Measurements from ENCODE around the gene EML1. TPM values are rescaled to one million over a fixed set of nuclear protein-coding genes. Genes with fewer than 3 reads are reported as not detected.

EML1 gene
- total and polyA plus RNA-seq, 3 experiments from 2014 or later = 1.3 to 1.7 TPM; not detected in 1

- no peaks in the 10 kb centered on the region for H3K9me3 ChIP-seq (ENCODE audit: low read length)
- H3K27ac ChIP-seq (ENCODE audit: low read depth, low read length) = no peak overlapping the region
- Mint-ChIP-seq H3K4me1 (no peaks in the 10 kb centered on the region), H3K27me3 (peaks cover 26 to 67% of the 10 kb centered on the region in 2 donors), H3K9me3 (no peaks in the 10 kb centered on the region), H3K4me3 (no peak overlapping the region), H3K36me3 (no peaks in the 10 kb centered on the region), H3K27ac (peak overlapping the region in 2 of 8 donors; percentile 32 to 40)
- H3K4me1 ChIP-seq (ENCODE audit: insufficient read depth, low read length) = no peaks in the 10 kb centered on the region
- ChIA-PET CTCF (interaction anchor here (1.0 to 1.2 kb wide), 2 partner anchors 10 to 27 kb away, joined by 3 read pairs; no protein-coding TSS in a partner anchor), POLR2A (no interaction called here)
- peaks cover 5% of the 10 kb centered on the region for H3K27me3 ChIP-seq (ENCODE audit: insufficient read depth, low read length, poor library complexity, severe bottlenecking)
- no peaks in the 10 kb centered on the region for H3K36me3 ChIP-seq (ENCODE audit: insufficient read depth, low read length)
- no peak overlapping the region for H3K4me3 ChIP-seq (ENCODE audit: low read length)
- DNase-seq = no peak
Measured at GRCh38 chr14:99807413-99808153, 14.4 kb downstream of the EML1 start.

- H3K36me3 Mint-ChIP-seq = no peaks in the 10 kb centered on the region
- CTCF ChIA-PET = interaction anchor here (1.2 kb wide), 1 partner anchor 11 kb away, joined by 3 read pairs; no protein-coding TSS in a partner anchor
- POLR2A ChIA-PET = no interaction called here
Measured at GRCh38 chr14:99808154-99808505, 14.9 kb downstream of the EML1 start.

GRCh38 chr14:99808515-99808914 lies 15.3 kb downstream of the EML1 start:
- Histone ChIP-seq H3K4me1 (ENCODE audit: insufficient read depth, low read length) (no peaks in the 10 kb centered on the region), H3K4me3 (ENCODE audit: low read length) (no peak overlapping the region), H3K27me3 (ENCODE audit: insufficient read depth, low read length, poor library complexity, severe bottlenecking) (peaks cover 5% of the 10 kb centered on the region), H3K36me3 (ENCODE audit: insufficient read depth, low read length) (no peaks in the 10 kb centered on the region), H3K27ac (ENCODE audit: low read depth, low read length) (no peak overlapping the region), H3K9me3 (ENCODE audit: low read length) (no peaks in the 10 kb centered on the region)
- CTCF ChIA-PET = no interaction called here
- Mint-ChIP-seq H3K36me3 (no peaks in the 10 kb centered on the region), H3K4me1 (no peaks in the 10 kb centered on the region), H3K27ac (no peak overlapping the region), H3K27me3 (peaks cover 27 to 62% of the 10 kb centered on the region in 2 donors), H3K9me3 (no peaks in the 10 kb centered on the region), H3K4me3 (no peak overlapping the region)
- POLR2A ChIA-PET = no interaction called here
- DNase-seq = no peak

More at GRCh38 chr14:99808154-99808505, 14.9 kb downstream of the EML1 start:
- no peak overlapping the region for H3K4me3 ChIP-seq (ENCODE audit: low read length)
- H3K4me1 Mint-ChIP-seq = no peaks in the 10 kb centered on the region
- DNase-seq = no peak
- no peaks in the 10 kb centered on the region for H3K9me3 ChIP-seq (ENCODE audit: low read length)
- H3K36me3 ChIP-seq (ENCODE audit: insufficient read depth, low read length) = no peaks in the 10 kb centered on the region
- peaks cover 27 to 66% of the 10 kb centered on the region in 2 donors for H3K27me3 Mint-ChIP-seq
- no peak overlapping the region for H3K4me3 Mint-ChIP-seq
- no peak overlapping the region for H3K27ac ChIP-seq (ENCODE audit: low read depth, low read length)
- peaks cover 5% of the 10 kb centered on the region for H3K27me3 ChIP-seq (ENCODE audit: insufficient read depth, low read length, poor library complexity, severe bottlenecking)
- H3K4me1 ChIP-seq (ENCODE audit: insufficient read depth, low read length) = no peaks in the 10 kb centered on the region
- peak overlapping the region in 1 of 8 donors; percentile 32 for H3K27ac Mint-ChIP-seq
- no peaks in the 10 kb centered on the region for H3K9me3 Mint-ChIP-seq

GRCh38 chr14:99809360-99809759 lies 16.1 kb downstream of the EML1 start:
- Mint-ChIP-seq H3K4me1 (no peaks in the 10 kb centered on the region), H3K4me3 (no peak overlapping the region), H3K27me3 (peaks cover 27 to 63% of the 10 kb centered on the region in 2 donors), H3K9me3 (no peaks in the 10 kb centered on the region), H3K36me3 (no peaks in the 10 kb centered on the region), H3K27ac (no peak overlapping the region)
- H3K27ac ChIP-seq (ENCODE audit: low read depth, low read length) = no peak overlapping the region
- DNase-seq = no peak
- H3K4me1 ChIP-seq (ENCODE audit: insufficient read depth, low read length) = no peaks in the 10 kb centered on the region
- POLR2A ChIA-PET = no interaction called here
- H3K27me3 ChIP-seq (ENCODE audit: insufficient read depth, low read length, poor library complexity, severe bottlenecking) = peaks cover 3% of the 10 kb centered on the region
- CTCF ChIA-PET = no interaction called here
- no peak overlapping the region for H3K4me3 ChIP-seq (ENCODE audit: low read length)
- no peaks in the 10 kb centered on the region for H3K36me3 ChIP-seq (ENCODE audit: insufficient read depth, low read length)
- no peaks in the 10 kb centered on the region for H3K9me3 ChIP-seq (ENCODE audit: low read length)

- H3K27ac Mint-ChIP-seq = no peak overlapping the region
- no peak for DNase-seq
- H3K4me3 ChIP-seq (ENCODE audit: low read length) = no peak overlapping the region
- H3K9me3 Mint-ChIP-seq = no peaks in the 10 kb centered on the region
- ChIA-PET CTCF (interaction anchor here (0.9 kb wide), 1 partner anchor 11 kb away, joined by 3 read pairs; no protein-coding TSS in a partner anchor), POLR2A (no interaction called here)
- peaks cover 2% of the 10 kb centered on the region for H3K27me3 ChIP-seq (ENCODE audit: insufficient read depth, low read length, poor library complexity, severe bottlenecking)
- no peaks in the 10 kb centered on the region for H3K4me1 ChIP-seq (ENCODE audit: insufficient read depth, low read length)
- H3K4me1 Mint-ChIP-seq = no peaks in the 10 kb centered on the region
- no peaks in the 10 kb centered on the region for H3K36me3 ChIP-seq (ENCODE audit: insufficient read depth, low read length)
- no peaks in the 10 kb centered on the region for H3K9me3 ChIP-seq (ENCODE audit: low read length)
- H3K27me3 Mint-ChIP-seq = peaks cover 23 to 65% of the 10 kb centered on the region in 2 donors
- H3K36me3 Mint-ChIP-seq = no peaks in the 10 kb centered on the region
- no peak overlapping the region for H3K27ac ChIP-seq (ENCODE audit: low read depth, low read length)
- no peak overlapping the region for H3K4me3 Mint-ChIP-seq
Measured at GRCh38 chr14:99809859-99810558, 16.8 kb downstream of the EML1 start.

GRCh38 chr14:99810559-99810874 lies 17.3 kb downstream of the EML1 start:
- Mint-ChIP-seq H3K27me3 (peaks cover 20 to 64% of the 10 kb centered on the region in 2 donors), H3K36me3 (no peaks in the 10 kb centered on the region), H3K9me3 (no peaks in the 10 kb centered on the region), H3K4me1 (no peaks in the 10 kb centered on the region), H3K27ac (no peak overlapping the region), H3K4me3 (no peak overlapping the region)
- Histone ChIP-seq H3K36me3 (ENCODE audit: insufficient read depth, low read length) (no peaks in the 10 kb centered on the region), H3K4me3 (ENCODE audit: low read length) (no peak overlapping the region), H3K27me3 (ENCODE audit: insufficient read depth, low read length, poor library complexity, severe bottlenecking) (peaks cover 2% of the 10 kb centered on the region), H3K4me1 (ENCODE audit: insufficient read depth, low read length) (no peaks in the 10 kb centered on the region), H3K27ac (ENCODE audit: low read depth, low read length) (no peak overlapping the region), H3K9me3 (ENCODE audit: low read length) (no peaks in the 10 kb centered on the region)
- POLR2A ChIA-PET = no interaction called here
- DNase-seq = no peak
- CTCF ChIA-PET = interaction anchor here (0.9 kb wide), 1 partner anchor 10 kb away, joined by 3 read pairs; no protein-coding TSS in a partner anchor

GRCh38 chr14:99812096-99812750 lies 19.0 kb downstream of the EML1 start:
- CTCF ChIA-PET = interaction anchor here (1.9 kb wide), 1 partner anchor 82 kb away, joined by 4 read pairs; no protein-coding TSS in a partner anchor

GRCh38 chr14:99812892-99813291 lies 19.7 kb downstream of the EML1 start:
- no peak overlapping the region for H3K4me3 Mint-ChIP-seq
- H3K27ac Mint-ChIP-seq = peak overlapping the region in 1 of 8 donors; percentile 66
- Histone ChIP-seq H3K4me3 (ENCODE audit: low read length) (no peak overlapping the region), H3K27ac (ENCODE audit: low read depth, low read length) (no peak overlapping the region), H3K4me1 (ENCODE audit: insufficient read depth, low read length) (no peaks in the 10 kb centered on the region), H3K27me3 (ENCODE audit: insufficient read depth, low read length, poor library complexity, severe bottlenecking) (no peaks in the 10 kb centered on the region), H3K9me3 (ENCODE audit: low read length) (no peaks in the 10 kb centered on the region), H3K36me3 (ENCODE audit: insufficient read depth, low read length) (no peaks in the 10 kb centered on the region)
- H3K4me1 Mint-ChIP-seq = no peaks in the 10 kb centered on the region
- no peaks in the 10 kb centered on the region for H3K9me3 Mint-ChIP-seq
- no peak for DNase-seq
- CTCF ChIA-PET = interaction anchor here (1.9 kb wide), 1 partner anchor 82 kb away, joined by 4 read pairs; no protein-coding TSS in a partner anchor
- H3K36me3 Mint-ChIP-seq = no peaks in the 10 kb centered on the region
- POLR2A ChIA-PET = no interaction called here
- peaks cover 19 to 58% of the 10 kb centered on the region in 2 donors for H3K27me3 Mint-ChIP-seq

More at GRCh38 chr14:99812096-99812750, 19.0 kb downstream of the EML1 start:
- Mint-ChIP-seq H3K27me3 (peaks cover 16 to 55% of the 10 kb centered on the region in 2 donors), H3K4me3 (no peak overlapping the region), H3K4me1 (no peaks in the 10 kb centered on the region), H3K27ac (peak overlapping the region in 1 of 8 donors; percentile 66), H3K9me3 (no peaks in the 10 kb centered on the region), H3K36me3 (no peaks in the 10 kb centered on the region)
- POLR2A ChIA-PET = interaction anchor here (0.7 kb wide), 1 partner anchor 1663 kb away, joined by 4 read pairs; no protein-coding TSS in a partner anchor
- no peak overlapping the region for H3K4me3 ChIP-seq (ENCODE audit: low read length)
- peaks cover 2% of the 10 kb centered on the region for H3K27me3 ChIP-seq (ENCODE audit: insufficient read depth, low read length, poor library complexity, severe bottlenecking)
- no peaks in the 10 kb centered on the region for H3K4me1 ChIP-seq (ENCODE audit: insufficient read depth, low read length)
- DNase-seq = no peak
- no peaks in the 10 kb centered on the region for H3K36me3 ChIP-seq (ENCODE audit: insufficient read depth, low read length)
- no peaks in the 10 kb centered on the region for H3K9me3 ChIP-seq (ENCODE audit: low read length)
- H3K27ac ChIP-seq (ENCODE audit: low read depth, low read length) = no peak overlapping the region
